Femur (tissue), 1 donor: ENCODE results near the gene ESYT3.
"Not testable (repeated sequence)": the region's sequence is repeated elsewhere in the genome, so short reads cannot be mapped to it uniquely, and the experiment has no call there.

Experiments used
- DNase-seq: peaks from one replicate; pipeline ENCODE4 v3.0.0-alpha.2; 2017

The ESYT3 gene

DNA sequence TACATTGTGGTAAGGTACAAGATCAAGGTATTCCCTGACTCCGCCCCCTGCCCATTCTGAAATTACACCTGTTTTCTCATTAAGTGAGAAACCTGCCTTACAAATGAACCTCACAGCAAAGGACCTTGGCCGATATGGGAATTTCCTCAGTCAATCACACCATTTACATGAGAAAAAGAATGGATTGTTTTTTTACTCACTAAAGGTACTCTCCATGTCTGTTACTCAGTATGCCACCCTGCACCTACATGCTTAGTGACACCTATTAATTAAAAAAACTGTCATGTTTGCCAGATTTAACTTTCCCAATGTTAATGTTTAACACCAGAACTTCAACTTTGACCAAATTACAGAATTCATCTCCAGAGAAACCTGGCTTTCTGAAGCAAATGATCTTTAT is 62.0 kb downstream of the ESYT3 start:
- no peak for DNase-seq

GRCh38 chr3:138497021-138497420 is 62.6 kb downstream of the ESYT3 start:
- DNase-seq = no peak

- DNase-seq = no peak
Measured at GRCh38 chr3:138497851-138498250, 63.4 kb downstream of the ESYT3 start.

- DNase-seq = no peak
Measured at GRCh38 chr3:138498991-138499390, 64.6 kb downstream of the ESYT3 start.

DNA sequence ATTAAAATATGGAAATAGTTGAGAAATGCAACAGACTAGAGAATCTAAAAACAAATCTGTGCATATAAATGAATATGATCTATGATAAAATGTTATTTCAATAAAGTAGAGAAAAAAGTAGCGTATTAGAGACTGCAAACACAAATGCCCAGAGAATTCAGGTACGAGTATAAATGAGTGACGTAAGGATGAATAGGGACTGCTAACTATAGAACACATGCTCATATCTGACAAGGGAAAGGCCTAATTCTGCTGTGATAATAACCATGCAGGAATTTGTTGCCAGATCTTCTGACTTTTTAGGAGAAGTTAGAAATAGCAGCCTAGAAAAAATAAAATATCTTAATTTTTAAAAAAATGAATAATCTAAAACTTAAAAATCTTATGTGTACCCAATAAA is 73.1 kb downstream of the ESYT3 start:
- no peak for DNase-seq

GRCh38 chr3:138509586-138509985 is 75.2 kb downstream of the ESYT3 start:
- no peak for DNase-seq

- no peak for DNase-seq
Measured at GRCh38 chr3:138511945-138512344, 77.5 kb downstream of the ESYT3 start.

- no peak for DNase-seq
Measured at GRCh38 chr3:138513090-138513843, 78.9 kb downstream of the ESYT3 start.

DNA sequence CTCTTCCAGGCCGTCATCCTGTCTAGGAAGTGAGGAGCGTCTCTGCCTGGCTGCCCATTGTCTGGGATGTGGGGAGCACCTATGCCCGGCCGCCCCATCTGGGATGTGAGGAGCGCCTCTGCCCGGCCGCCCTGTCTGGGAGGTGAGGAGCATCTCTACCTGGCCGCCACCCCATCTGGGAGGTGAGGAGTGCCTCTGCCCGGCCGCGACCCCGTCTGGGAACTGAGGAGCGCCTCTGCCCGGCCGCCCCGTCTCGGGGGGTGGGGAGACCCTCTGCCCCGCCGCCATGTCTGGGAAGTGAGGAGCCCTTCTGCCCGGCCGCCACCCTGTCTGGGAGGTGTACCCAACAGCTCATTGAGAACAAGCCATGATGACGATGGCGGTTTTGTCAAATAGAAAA is 87.0 kb downstream of the ESYT3 start:
- DNase-seq = not testable (repeated sequence)
